ENCODE measurements around the gene ZNF474. TPM values are rescaled to one million over a fixed set of nuclear protein-coding genes. Genes with fewer than 3 reads are reported as not detected.

ZNF474 gene
- total and polyA plus RNA-seq, 4 donors: 0.94 to 8.9 (median 5.2) TPM

GRCh38 chr5:122200450-122200849 lies 71.1 kb downstream of the ZNF474 start:
- ATAC-seq (ENCODE audit: insufficient read depth, low FRiP score): no peak
- TF ChIP-seq, protein P1, sequence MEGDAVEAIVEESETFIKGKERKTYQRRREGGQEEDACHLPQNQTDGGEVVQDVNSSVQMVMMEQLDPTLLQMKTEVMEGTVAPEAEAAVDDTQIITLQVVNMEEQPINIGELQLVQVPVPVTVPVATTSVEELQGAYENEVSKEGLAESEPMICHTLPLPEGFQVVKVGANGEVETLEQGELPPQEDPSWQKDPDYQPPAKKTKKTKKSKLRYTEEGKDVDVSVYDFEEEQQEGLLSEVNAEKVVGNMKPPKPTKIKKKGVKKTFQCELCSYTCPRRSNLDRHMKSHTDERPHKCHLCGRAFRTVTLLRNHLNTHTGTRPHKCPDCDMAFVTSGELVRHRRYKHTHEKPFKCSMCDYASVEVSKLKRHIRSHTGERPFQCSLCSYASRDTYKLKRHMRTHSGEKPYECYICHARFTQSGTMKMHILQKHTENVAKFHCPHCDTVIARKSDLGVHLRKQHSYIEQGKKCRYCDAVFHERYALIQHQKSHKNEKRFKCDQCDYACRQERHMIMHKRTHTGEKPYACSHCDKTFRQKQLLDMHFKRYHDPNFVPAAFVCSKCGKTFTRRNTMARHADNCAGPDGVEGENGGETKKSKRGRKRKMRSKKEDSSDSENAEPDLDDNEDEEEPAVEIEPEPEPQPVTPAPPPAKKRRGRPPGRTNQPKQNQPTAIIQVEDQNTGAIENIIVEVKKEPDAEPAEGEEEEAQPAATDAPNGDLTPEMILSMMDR (IDR thresholded peaks at IDR 0.05; ENCODE audit: control extremely low read depth, extremely low read depth): no peak
- H3K27ac ChIP-seq (ENCODE audit: low read depth in 1 of 2, low read length in 1 of 2): no peak overlapping the region
- H3K36me3 ChIP-seq (ENCODE audit: control insufficient read depth in 4 of 4, insufficient read depth in 4 of 4, low read length in 4 of 4): no peaks in the 10 kb centered on the region
- no peaks in the 10 kb centered on the region for H3K27me3 ChIP-seq (ENCODE audit: control insufficient read depth in 3 of 3, insufficient read depth in 3 of 3, low read length in 2 of 3)
- peaks cover 0 to 7% (median 0%) of the 10 kb centered on the region in 5 donors for H3K4me1 ChIP-seq (ENCODE audit: control insufficient read depth in 5 of 5, insufficient read depth in 5 of 5, low read length in 5 of 5)
- H3K9me3 ChIP-seq (ENCODE audit: control insufficient read depth in 4 of 4, insufficient read depth in 3 of 4, low read length in 3 of 4): no peaks in the 10 kb centered on the region
- H3K4me3 ChIP-seq: no peak overlapping the region
- no peak for DNase-seq
- no peak overlapping the region for H3K9ac ChIP-seq (ENCODE audit: insufficient read depth in 1 of 2, low read length in 2 of 2)

GRCh38 chr5:122200865-122201264 lies 71.5 kb downstream of the ZNF474 start:
- Histone ChIP-seq H3K9ac (ENCODE audit: insufficient read depth in 1 of 2, low read length in 2 of 2) (no peak overlapping the region), H3K4me3 (no peak overlapping the region), H3K27me3 (ENCODE audit: control insufficient read depth in 3 of 3, insufficient read depth in 3 of 3, low read length in 2 of 3) (no peaks in the 10 kb centered on the region), H3K27ac (ENCODE audit: low read depth in 1 of 2, low read length in 1 of 2) (no peak overlapping the region), H3K36me3 (ENCODE audit: control insufficient read depth in 4 of 4, insufficient read depth in 4 of 4, low read length in 4 of 4) (no peaks in the 10 kb centered on the region), H3K4me1 (ENCODE audit: control insufficient read depth in 5 of 5, insufficient read depth in 5 of 5, low read length in 5 of 5) (peaks cover 0 to 7% (median 0%) of the 10 kb centered on the region in 5 donors), H3K9me3 (ENCODE audit: control insufficient read depth in 4 of 4, insufficient read depth in 3 of 4, low read length in 3 of 4) (no peaks in the 10 kb centered on the region)
- DNase-seq: no peak
- no peak for ATAC-seq (ENCODE audit: insufficient read depth, low FRiP score)
- TF ChIP-seq, protein P1 (IDR thresholded peaks at IDR 0.05; ENCODE audit: control extremely low read depth, extremely low read depth): no peak
- WGBS, 2 donors: 86 to 93% methylated on average over 3 of the region's 3 CpGs

DNA sequence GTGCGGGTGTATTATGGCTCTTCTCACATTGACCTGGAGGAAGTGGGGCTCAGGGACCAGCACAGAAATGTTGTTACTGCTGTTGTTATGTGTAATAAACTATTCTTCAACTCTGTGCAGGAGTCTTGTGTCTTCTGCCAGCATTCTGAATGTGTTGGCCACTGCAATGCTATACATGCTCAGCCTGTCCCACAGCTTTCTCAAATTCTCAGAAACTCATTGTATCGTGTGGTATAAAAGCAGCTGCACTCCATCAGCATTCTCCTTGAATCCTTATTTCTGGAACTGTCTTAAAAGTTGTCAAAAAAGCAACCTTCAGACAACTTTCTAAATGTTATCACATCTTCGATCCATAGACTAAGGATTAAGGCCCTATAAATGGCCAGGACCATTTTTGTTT lies 72.0 kb downstream of the ZNF474 start:
- TF ChIP-seq, protein P1 (IDR thresholded peaks at IDR 0.05; ENCODE audit: control extremely low read depth, extremely low read depth): no peak
- WGBS, 2 donors: 88 to 93% methylated on average over 3 of the region's 3 CpGs
- ATAC-seq (ENCODE audit: insufficient read depth, low FRiP score): no peak
- Histone ChIP-seq H3K9ac (ENCODE audit: insufficient read depth in 1 of 2, low read length in 2 of 2) (no peak overlapping the region), H3K27ac (ENCODE audit: low read depth in 1 of 2, low read length in 1 of 2) (no peak overlapping the region), H3K9me3 (ENCODE audit: control insufficient read depth in 4 of 4, insufficient read depth in 3 of 4, low read length in 3 of 4) (no peaks in the 10 kb centered on the region), H3K27me3 (ENCODE audit: control insufficient read depth in 3 of 3, insufficient read depth in 3 of 3, low read length in 2 of 3) (no peaks in the 10 kb centered on the region), H3K4me1 (ENCODE audit: control insufficient read depth in 5 of 5, insufficient read depth in 5 of 5, low read length in 5 of 5) (peaks cover 0 to 7% (median 0%) of the 10 kb centered on the region in 5 donors), H3K4me3 (no peak overlapping the region), H3K36me3 (ENCODE audit: control insufficient read depth in 4 of 4, insufficient read depth in 4 of 4, low read length in 4 of 4) (no peaks in the 10 kb centered on the region)
- DNase-seq: peak; percentile 35 to 76 (median 59)

- no peak overlapping the region for H3K27ac ChIP-seq (ENCODE audit: low read depth in 1 of 2, low read length in 1 of 2)
- no peak for DNase-seq
- H3K9me3 ChIP-seq (ENCODE audit: control insufficient read depth in 4 of 4, insufficient read depth in 3 of 4, low read length in 3 of 4): no peaks in the 10 kb centered on the region
- H3K36me3 ChIP-seq (ENCODE audit: control insufficient read depth in 4 of 4, insufficient read depth in 4 of 4, low read length in 4 of 4): no peaks in the 10 kb centered on the region
- H3K9ac ChIP-seq (ENCODE audit: insufficient read depth in 1 of 2, low read length in 2 of 2): no peak overlapping the region
- ATAC-seq (ENCODE audit: insufficient read depth, low FRiP score): no peak
- H3K4me3 ChIP-seq: no peak overlapping the region
- TF ChIP-seq, protein P1 (IDR thresholded peaks at IDR 0.05; ENCODE audit: control extremely low read depth, extremely low read depth): no peak
- peaks cover 0 to 7% (median 0%) of the 10 kb centered on the region in 5 donors for H3K4me1 ChIP-seq (ENCODE audit: control insufficient read depth in 5 of 5, insufficient read depth in 5 of 5, low read length in 5 of 5)
- H3K27me3 ChIP-seq (ENCODE audit: control insufficient read depth in 3 of 3, insufficient read depth in 3 of 3, low read length in 2 of 3): no peaks in the 10 kb centered on the region
Observed at GRCh38 chr5:122202952-122203351, 73.6 kb downstream of the ZNF474 start.
